ENCODE results near the gene BRMS1L. TPM values are rescaled to one million over a fixed set of nuclear protein-coding genes. Genes with fewer than 3 reads are reported as not detected.

BRMS1L gene
- total RNA-seq, 1 donor from 2014 or later = 3.7 TPM

GRCh38 chr14:35879151-35879648 is 53.1 kb downstream of the BRMS1L start:
- ATAC-seq (ENCODE audit: low read depth) (no peak), DNase-seq (no peak)
- Mint-ChIP-seq H3K27me3 (peaks cover 2% of the 10 kb centered on the region), H3K9me3 (no peaks in the 10 kb centered on the region), H3K36me3 (ENCODE audit: low read depth) (no peaks in the 10 kb centered on the region), H3K4me1 (peaks cover 11% of the 10 kb centered on the region), H3K27ac (no peak overlapping the region), H3K4me3 (no peak overlapping the region)
- CTCF ChIA-PET = interaction anchor here (0.6 to 1.0 kb wide), 2 partner anchors 9 to 1063 kb away, joined by 3 read pairs; no protein-coding TSS in a partner anchor
- TF ChIP-seq CTCF (IDR thresholded peaks at IDR 0.05) = no peak
- intact Hi-C loops (cut with micrococcal nuclease) = loop anchor here (1.0 to 2.0 kb wide), 2 partner anchors 495 to 1064 kb away; no protein-coding TSS in a partner anchor
- POLR2A ChIA-PET = no interaction called here

GRCh38 chr14:35879654-35880249 is 53.6 kb downstream of the BRMS1L start:
- H3K27me3 Mint-ChIP-seq = peaks cover 2% of the 10 kb centered on the region
- POLR2A ChIA-PET = no interaction called here
- no peaks in the 10 kb centered on the region for H3K9me3 Mint-ChIP-seq

GRCh38 chr14:35881280-35881679 is 55.1 kb downstream of the BRMS1L start:
- intact Hi-C loops (cut with micrococcal nuclease) = no loop called here
- Mint-ChIP-seq H3K27me3 (peaks cover 2% of the 10 kb centered on the region), H3K9me3 (no peaks in the 10 kb centered on the region), H3K4me3 (no peak overlapping the region), H3K36me3 (ENCODE audit: low read depth) (no peaks in the 10 kb centered on the region), H3K27ac (no peak overlapping the region), H3K4me1 (peaks cover 11% of the 10 kb centered on the region)
- no peak for TF ChIP-seq CTCF (IDR thresholded peaks at IDR 0.05)
- ATAC-seq (ENCODE audit: low read depth) (no peak), DNase-seq (no peak)
- POLR2A ChIA-PET = no interaction called here
- CTCF ChIA-PET = no interaction called here

More at GRCh38 chr14:35879654-35880249, 53.6 kb downstream of the BRMS1L start:
- Mint-ChIP-seq H3K27ac (no peak overlapping the region), H3K4me1 (peaks cover 11% of the 10 kb centered on the region), H3K36me3 (ENCODE audit: low read depth) (no peaks in the 10 kb centered on the region), H3K4me3 (no peak overlapping the region)
- intact Hi-C loops (cut with micrococcal nuclease) = loop anchor here (1.0 to 2.0 kb wide), 2 partner anchors 495 to 1063 kb away; no protein-coding TSS in a partner anchor
- CTCF ChIA-PET = interaction anchor here (0.6 to 1.0 kb wide), 3 partner anchors 9 to 1062 kb away, joined by 3 read pairs; no protein-coding TSS in a partner anchor
- ATAC-seq (ENCODE audit: low read depth) (no peak), DNase-seq (no peak)
- no peak for TF ChIP-seq CTCF (IDR thresholded peaks at IDR 0.05)

GRCh38 chr14:35883677-35884293 is 57.6 kb downstream of the BRMS1L start:
- intact Hi-C loops (cut with micrococcal nuclease) = loop anchor here (2.0 kb wide), 2 partner anchors 185 to 673 kb away; no protein-coding TSS in a partner anchor
- Mint-ChIP-seq H3K4me1 (peaks cover 7% of the 10 kb centered on the region), H3K9me3 (peaks cover 1% of the 10 kb centered on the region), H3K27ac (no peak overlapping the region), H3K4me3 (no peak overlapping the region), H3K27me3 (peaks cover 2% of the 10 kb centered on the region), H3K36me3 (ENCODE audit: low read depth) (no peaks in the 10 kb centered on the region)
- no peak for DNase-seq
- ATAC-seq (ENCODE audit: low read depth) = no peak
- ChIA-PET POLR2A (no interaction called here), CTCF (interaction anchor here (1.2 to 2.4 kb wide), 2 partner anchors 491 to 671 kb away, joined by 3 to 9 read pairs; no protein-coding TSS in a partner anchor)
- TF ChIP-seq CTCF (IDR thresholded peaks at IDR 0.05) = no peak

- peaks cover 22% of the 10 kb centered on the region for H3K9me3 Mint-ChIP-seq
- no peaks in the 10 kb centered on the region for H3K27me3 Mint-ChIP-seq
- POLR2A ChIA-PET = no interaction called here
Observed at GRCh38 chr14:35890308-35890707, 64.2 kb downstream of the BRMS1L start.

More at GRCh38 chr14:35890308-35890707, 64.2 kb downstream of the BRMS1L start:
- Mint-ChIP-seq H3K4me1 (no peaks in the 10 kb centered on the region), H3K36me3 (ENCODE audit: low read depth) (peaks cover 3% of the 10 kb centered on the region), H3K4me3 (no peak overlapping the region), H3K27ac (no peak overlapping the region)
- CTCF ChIA-PET = no interaction called here
- intact Hi-C loops (cut with micrococcal nuclease) = no loop called here
- TF ChIP-seq CTCF (IDR thresholded peaks at IDR 0.05) = no peak
- no peak for DNase-seq
- ATAC-seq (ENCODE audit: low read depth) = no peak

All from activated B cell treated with CpG ODN at 0.5 μM for 24 hours (primary cell).